ENCODE results near the gene SLX4IP.
A peak's percentile ranks its signal among the peaks of the same experiment; 100 is the strongest.
"Not testable (repeated sequence)": the region's sequence is repeated elsewhere in the genome, so short reads cannot be mapped to it uniquely, and the experiment has no call there.

Gene SLX4IP

GRCh38 chr20:10412591-10413408, 22.3 kb upstream of the SLX4IP start:
- Histone ChIP-seq H3K9me3 (ENCODE audit: control insufficient read depth, insufficient read depth, low read length) (no peaks in the 10 kb centered on the region), H3K36me3 (ENCODE audit: insufficient read depth, low read length) (peaks cover 3% of the 10 kb centered on the region; the same call in 1 of the 2 replicates), H3K4me1 (ENCODE audit: insufficient read depth, low read length) (peaks cover 11% of the 10 kb centered on the region), H3K9ac (ENCODE audit: low read depth, low read length) (no peak overlapping the region)

- Histone ChIP-seq H3K9me3 (ENCODE audit: control insufficient read depth, insufficient read depth, low read length) (no peaks in the 10 kb centered on the region), H3K4me1 (ENCODE audit: insufficient read depth, low read length) (peaks cover 20% of the 10 kb centered on the region), H3K36me3 (ENCODE audit: insufficient read depth, low read length) (peaks cover 3% of the 10 kb centered on the region; the same call in 1 of the 2 replicates), H3K9ac (ENCODE audit: low read depth, low read length) (no peak overlapping the region)
Measured at GRCh38 chr20:10415013-10415650, 20.0 kb upstream of the SLX4IP start.

- not testable (repeated sequence) for H3K9me3 ChIP-seq (ENCODE audit: control insufficient read depth, insufficient read depth, low read length); H3K36me3 ChIP-seq (ENCODE audit: insufficient read depth, low read length); H3K9ac ChIP-seq (ENCODE audit: low read depth, low read length)
- H3K4me1 ChIP-seq (ENCODE audit: insufficient read depth, low read length), result peaks cover 28% of the 10 kb centered on the region
Measured at GRCh38 chr20:10417218-10417617, 17.9 kb upstream of the SLX4IP start.

- no peaks in the 10 kb centered on the region for H3K9me3 ChIP-seq (ENCODE audit: control insufficient read depth, insufficient read depth, low read length)
- H3K4me1 ChIP-seq (ENCODE audit: insufficient read depth, low read length), result peaks cover 28% of the 10 kb centered on the region
- H3K36me3 ChIP-seq (ENCODE audit: insufficient read depth, low read length), result no peaks in the 10 kb centered on the region
- H3K9ac ChIP-seq (ENCODE audit: low read depth, low read length), result no peak overlapping the region
Measured at GRCh38 chr20:10419550-10420133, 15.5 kb upstream of the SLX4IP start.

- H3K9ac ChIP-seq (ENCODE audit: low read depth, low read length), result no peak overlapping the region
- H3K36me3 ChIP-seq (ENCODE audit: insufficient read depth, low read length), result peaks cover 3% of the 10 kb centered on the region
- H3K9me3 ChIP-seq (ENCODE audit: control insufficient read depth, insufficient read depth, low read length), result no peaks in the 10 kb centered on the region
- H3K4me1 ChIP-seq (ENCODE audit: insufficient read depth, low read length), result peaks cover 17% of the 10 kb centered on the region
Measured at GRCh38 chr20:10423735-10424134, 11.4 kb upstream of the SLX4IP start.

- peaks cover 28% of the 10 kb centered on the region for H3K4me1 ChIP-seq (ENCODE audit: insufficient read depth, low read length)
- no peak overlapping the region for H3K9ac ChIP-seq (ENCODE audit: low read depth, low read length)
- peaks cover 3% of the 10 kb centered on the region for H3K36me3 ChIP-seq (ENCODE audit: insufficient read depth, low read length)
- H3K9me3 ChIP-seq (ENCODE audit: control insufficient read depth, insufficient read depth, low read length), result no peaks in the 10 kb centered on the region
Measured at GRCh38 chr20:10427060-10427692, 7.9 kb upstream of the SLX4IP start.

- Histone ChIP-seq H3K9ac (ENCODE audit: low read depth, low read length) (no peak overlapping the region), H3K4me1 (ENCODE audit: insufficient read depth, low read length) (peaks cover 29% of the 10 kb centered on the region)
Measured at GRCh38 chr20:10428008-10428407, 7.1 kb upstream of the SLX4IP start.

GRCh38 chr20:10429443-10429981, 5.6 kb upstream of the SLX4IP start:
- Histone ChIP-seq H3K9me3 (ENCODE audit: control insufficient read depth, insufficient read depth, low read length) (no peaks in the 10 kb centered on the region), H3K36me3 (ENCODE audit: insufficient read depth, low read length) (peaks cover 3% of the 10 kb centered on the region), H3K4me1 (ENCODE audit: insufficient read depth, low read length) (peaks cover 29% of the 10 kb centered on the region), H3K9ac (ENCODE audit: low read depth, low read length) (no peak overlapping the region)

More at GRCh38 chr20:10428008-10428407, 7.1 kb upstream of the SLX4IP start:
- H3K9me3 ChIP-seq (ENCODE audit: control insufficient read depth, insufficient read depth, low read length), result no peaks in the 10 kb centered on the region
- peaks cover 3% of the 10 kb centered on the region for H3K36me3 ChIP-seq (ENCODE audit: insufficient read depth, low read length)

GRCh38 chr20:10430000-10430466, 5.1 kb upstream of the SLX4IP start:
- no peaks in the 10 kb centered on the region for H3K9me3 ChIP-seq (ENCODE audit: control insufficient read depth, insufficient read depth, low read length)
- H3K4me1 ChIP-seq (ENCODE audit: insufficient read depth, low read length), result peaks cover 29% of the 10 kb centered on the region
- no peak overlapping the region for H3K9ac ChIP-seq (ENCODE audit: low read depth, low read length)
- H3K36me3 ChIP-seq (ENCODE audit: insufficient read depth, low read length), result peaks cover 3% of the 10 kb centered on the region

- Histone ChIP-seq H3K9ac (ENCODE audit: low read depth, low read length) (no peak overlapping the region), H3K4me1 (ENCODE audit: insufficient read depth, low read length) (peaks cover 29% of the 10 kb centered on the region), H3K9me3 (ENCODE audit: control insufficient read depth, insufficient read depth, low read length) (no peaks in the 10 kb centered on the region), H3K36me3 (ENCODE audit: insufficient read depth, low read length) (no peaks in the 10 kb centered on the region; the same call in 1 of the 2 replicates)
Measured at GRCh38 chr20:10430704-10431103, 4.4 kb upstream of the SLX4IP start.

GRCh38 chr20:10432079-10432478, 3.0 kb upstream of the SLX4IP start:
- Histone ChIP-seq H3K4me1 (ENCODE audit: insufficient read depth, low read length) (peaks cover 29% of the 10 kb centered on the region), H3K36me3 (ENCODE audit: insufficient read depth, low read length) (no peaks in the 10 kb centered on the region), H3K9ac (ENCODE audit: low read depth, low read length) (no peak overlapping the region), H3K9me3 (ENCODE audit: control insufficient read depth, insufficient read depth, low read length) (no peaks in the 10 kb centered on the region)

GRCh38 chr20:10433014-10433622, 2.0 kb upstream of the SLX4IP start:
- Histone ChIP-seq H3K4me1 (ENCODE audit: insufficient read depth, low read length) (peaks cover 29% of the 10 kb centered on the region), H3K36me3 (ENCODE audit: insufficient read depth, low read length) (no peaks in the 10 kb centered on the region), H3K9me3 (ENCODE audit: control insufficient read depth, insufficient read depth, low read length) (no peaks in the 10 kb centered on the region), H3K9ac (ENCODE audit: low read depth, low read length) (peak overlapping the region; percentile 94)

GRCh38 chr20:10433623-10434466, 1.3 kb upstream of the SLX4IP start, which contains the start of gene MKKS:
MKKS (minus strand) TSS chr20:10434222; CDS start chr20:10413514, 20,708 bp downstream.
- H3K9me3 ChIP-seq (ENCODE audit: control insufficient read depth, insufficient read depth, low read length), result no peaks in the 10 kb centered on the region
- H3K4me1 ChIP-seq (ENCODE audit: insufficient read depth, low read length), result peaks cover 28% of the 10 kb centered on the region
- H3K9ac ChIP-seq (ENCODE audit: low read depth, low read length), result peak within 1 kb of the TSS; percentile 94
- H3K36me3 ChIP-seq (ENCODE audit: insufficient read depth, low read length), result no peaks in the 10 kb centered on the region
